Transverse colon (tissue), 4 donors: Measurements from ENCODE around the gene LMO2. TPM values are rescaled to one million over a fixed set of nuclear protein-coding genes. Genes with fewer than 3 reads are reported as not detected.

Source experiments
- DNase-seq: peaks from one replicate; pipeline ENCODE4 v3.0.0-alpha.2; 2019
- H3K27ac ChIP-seq, 4 donors: fragments of 200-600 bp; sonication (generic); 2 replicates each; pipeline ENCODE4 v1.5.1; 2016 to 2018; ENCODE audit warnings: inconsistent platforms in 4 of 4
- H3K27me3 ChIP-seq: fragments of 200-600 bp; sonication (generic); 2 replicates; pipeline ENCODE4 v1.5.1; 2017; ENCODE audit warnings: inconsistent platforms
- H3K36me3 ChIP-seq, 4 donors: fragments of 200-600 bp; sonication (generic); 2 replicates each; pipeline ENCODE4 v1.5.1; 2017 to 2019; ENCODE audit warnings: inconsistent platforms in 4 of 4
- H3K4me1 ChIP-seq, 4 donors: fragments of 200-600 bp; sonication (generic); 2 replicates each; pipeline ENCODE4 v1.5.1; 2017 to 2020; ENCODE audit warnings: inconsistent platforms in 4 of 4
- H3K4me3 ChIP-seq, 4 donors: fragments of 200-600 bp; sonication (generic); 1 replicate in 1 of 4; 2 replicates in 3 of 4; pipeline versions ENCODE4 v1.5.1 to v1.6.1; 2017 to 2019; ENCODE audit warnings: inconsistent platforms in 4 of 4
- H3K9me3 ChIP-seq, 2 donors: fragments of 200-600 bp; sonication (generic); 2 replicates each; pipeline ENCODE4 v1.5.1; 2017 to 2019; ENCODE audit warnings: inconsistent platforms in 2 of 2
- CTCF ChIP-seq, 5 experiments: fragments of 200-600 bp in 3 of 5; fragments of 450-650 bp in 2 of 5; sonication (generic) in 3 of 5; IDR thresholded peaks; 1 replicate in 2 of 5; 2 replicates in 3 of 5; pipeline ENCODE4 v1.5.1; 2016 to 2017; ENCODE audit warnings: antibody characterized with exemption in 5 of 5, inconsistent platforms in 3 of 5, mild to moderate bottlenecking in 2 of 5, moderate library complexity in 1 of 5
- EP300 ChIP-seq: sonication (generic); formaldehyde crosslinking; IDR thresholded peaks from one replicate; pipeline ENCODE4 v1.6.1; 2017; ENCODE audit warnings: antibody characterized with exemption, low read depth
- POLR2A ChIP-seq: fragments of 450-650 bp; IDR thresholded peaks from one replicate; pipeline ENCODE4 v1.6.1; 2016; ENCODE audit warnings: antibody characterized with exemption, mild to moderate bottlenecking, moderate library complexity
- POLR2AphosphoS5 ChIP-seq, 3 donors: sonication (generic); formaldehyde crosslinking; IDR thresholded peaks; one replicate each; pipeline ENCODE4 v1.6.1; 2016; ENCODE audit warnings: antibody characterized with exemption in 3 of 3
- WGBS, 2 donors: methylation state at CpG; one replicate each; pipeline ENCODE4 v1.1.5; 2018; ENCODE audit warnings: low coverage in 1 of 2; 5-methylcytosine and 5-hydroxymethylcytosine counted together
- in situ Hi-C, 4 donors: fragments of 200-750 bp; cut with MboI; loops; one replicate each; pipeline versions ENCODE4 v1.15.0 to v1.15.1; 2017; ENCODE audit warnings: low sequenced_read_pairs in 3 of 4, low pct_ligation_motif_present in 1 of 4, low pct_unique_long_range_greater_than_20kb in 1 of 4
- intact Hi-C: fragments of 100-400 bp; cut with DNase I; formaldehyde crosslinking; loops from one replicate; pipeline ENCODE4 v1.15.1; 2023; ENCODE audit warnings: low total_unique reads
- total RNA-seq, 4 donors: library from RNA; depleted of rRNA; stranded (reverse); fragments of >200 nt; gene quantifications; one replicate each; pipeline ENCODE4 v1.1.0, GENCODE V29; 2016

LMO2 gene
- total RNA-seq, 4 donors from 2014 or later: 1.4 to 18.0 (median 4.0) TPM

GRCh38 chr11:33885338-33886005 lies 6.4 kb downstream of the LMO2 start:
- no peak overlapping the region for H3K4me3 ChIP-seq
- TF ChIP-seq POLR2AphosphoS5 (IDR thresholded peaks at IDR 0.05) (no peak), EP300 (no peak), POLR2A (no peak), CTCF (IDR thresholded peaks at IDR 0.05) (no peak)
- WGBS, 2 donors: 48 to 79% methylated on average over 2 to 3 of the region's 3 CpGs
- no peaks in the 10 kb centered on the region for H3K4me1 ChIP-seq
- H3K36me3 ChIP-seq: no peaks in the 10 kb centered on the region
- intact Hi-C loops (no loop called here), in situ Hi-C loops (no loop called here)
- H3K9me3 ChIP-seq: no peaks in the 10 kb centered on the region
- H3K27ac ChIP-seq: no peak overlapping the region
- DNase-seq: no peak
- H3K27me3 ChIP-seq: peaks cover 31% of the 10 kb centered on the region

- no peaks in the 10 kb centered on the region for H3K4me1 ChIP-seq
- H3K36me3 ChIP-seq: no peaks in the 10 kb centered on the region
- intact Hi-C loops: no loop called here
- in situ Hi-C loops: no loop called here
- H3K27ac ChIP-seq: no peak overlapping the region
- WGBS, 2 donors: 78 to 100% methylated on average over 1 to 3 of the region's 3 CpGs
- TF ChIP-seq POLR2AphosphoS5 (IDR thresholded peaks at IDR 0.05) (no peak), EP300 (no peak), POLR2A (no peak), CTCF (IDR thresholded peaks at IDR 0.05) (no peak)
- H3K9me3 ChIP-seq: no peaks in the 10 kb centered on the region
- H3K27me3 ChIP-seq: peaks cover 32% of the 10 kb centered on the region
- no peak overlapping the region for H3K4me3 ChIP-seq
- no peak for DNase-seq
These were observed 7.3 kb downstream of the LMO2 start for GRCh38 chr11:33884601-33885000.

- Histone ChIP-seq H3K27ac (no peak overlapping the region), H3K9me3 (no peaks in the 10 kb centered on the region), H3K36me3 (no peaks in the 10 kb centered on the region), H3K27me3 (peaks cover 29% of the 10 kb centered on the region), H3K4me1 (no peaks in the 10 kb centered on the region), H3K4me3 (no peak overlapping the region)
- no peak for DNase-seq
- intact Hi-C loops (no loop called here), in situ Hi-C loops (no loop called here)
- WGBS, 2 donors: 79 to 94% methylated on average over 5 of the region's 5 CpGs
- TF ChIP-seq POLR2A: no peak
- TF ChIP-seq POLR2AphosphoS5 (IDR thresholded peaks at IDR 0.05): no peak
- no peak for TF ChIP-seq CTCF (IDR thresholded peaks at IDR 0.05)
- no peak for TF ChIP-seq EP300
These were observed 7.8 kb downstream of the LMO2 start for GRCh38 chr11:33884035-33884434.

- DNase-seq: no peak
- in situ Hi-C loops: no loop called here
- peaks cover 37% of the 10 kb centered on the region for H3K27me3 ChIP-seq
- H3K27ac ChIP-seq: no peak overlapping the region
- no peaks in the 10 kb centered on the region for H3K36me3 ChIP-seq
- no peak for TF ChIP-seq POLR2AphosphoS5 (IDR thresholded peaks at IDR 0.05)
- TF ChIP-seq POLR2A: no peak
- TF ChIP-seq CTCF (IDR thresholded peaks at IDR 0.05): no peak
- no peak for TF ChIP-seq EP300
- 39 to 48% methylated on average over 10 to 11 of the region's 11 CpGs for WGBS, 2 donors
- no peaks in the 10 kb centered on the region for H3K9me3 ChIP-seq
- H3K4me1 ChIP-seq: no peaks in the 10 kb centered on the region
- no peak overlapping the region for H3K4me3 ChIP-seq
- intact Hi-C loops: no loop called here
These were observed 10.0 kb downstream of the LMO2 start for GRCh38 chr11:33881651-33882503.
